HG02885 (cell line): Measurements from ENCODE around the gene SLIT2.

Source experiments
- ATAC-seq: cut with Tn5 transposase; IDR thresholded peaks from one replicate; pipeline ENCODE4 v1.9.1; 2021; ENCODE audit warnings: mild to moderate bottlenecking; ENCODE audit not compliant: unreplicated experiment, poor library complexity

SLIT2 gene

DNA sequence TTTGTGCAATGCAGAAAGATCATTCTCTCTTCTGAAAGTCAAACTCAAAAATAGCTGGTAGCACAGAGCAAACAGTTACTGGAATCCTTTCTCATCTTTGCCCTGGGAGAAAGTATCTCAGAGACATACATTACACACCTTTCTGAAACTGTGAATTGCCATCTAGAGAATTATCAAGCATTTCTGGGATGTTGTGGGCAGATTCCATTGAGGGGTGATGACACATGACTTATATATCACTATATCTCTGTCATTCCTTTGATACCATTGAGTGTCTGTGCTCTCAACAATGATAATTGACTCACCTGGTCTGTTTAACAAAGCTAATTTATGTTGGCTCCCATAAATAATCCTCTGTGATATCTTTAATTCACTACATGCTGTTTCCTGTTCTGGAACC lies 13.0 kb downstream of the SLIT2 start:
- ATAC-seq: no peak

DNA sequence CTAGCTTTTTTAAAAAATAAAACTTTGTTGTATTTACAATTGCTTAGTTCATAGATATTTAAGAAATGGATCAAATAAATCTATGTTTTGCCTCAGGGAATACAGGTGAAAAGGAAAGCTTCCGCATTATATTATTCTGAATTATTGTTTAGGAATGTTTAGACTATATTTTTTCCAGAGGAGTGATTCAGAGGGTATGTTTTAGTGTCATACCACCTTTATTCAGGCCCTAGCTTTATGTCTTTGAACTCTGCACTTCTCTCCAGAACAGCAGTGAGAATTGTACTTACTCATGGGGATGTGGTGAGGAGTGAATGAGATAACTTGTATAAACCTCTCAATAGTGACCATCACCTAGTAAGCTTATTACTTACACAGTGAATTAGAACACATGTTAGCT lies 14.0 kb downstream of the SLIT2 start:
- ATAC-seq: no peak

DNA sequence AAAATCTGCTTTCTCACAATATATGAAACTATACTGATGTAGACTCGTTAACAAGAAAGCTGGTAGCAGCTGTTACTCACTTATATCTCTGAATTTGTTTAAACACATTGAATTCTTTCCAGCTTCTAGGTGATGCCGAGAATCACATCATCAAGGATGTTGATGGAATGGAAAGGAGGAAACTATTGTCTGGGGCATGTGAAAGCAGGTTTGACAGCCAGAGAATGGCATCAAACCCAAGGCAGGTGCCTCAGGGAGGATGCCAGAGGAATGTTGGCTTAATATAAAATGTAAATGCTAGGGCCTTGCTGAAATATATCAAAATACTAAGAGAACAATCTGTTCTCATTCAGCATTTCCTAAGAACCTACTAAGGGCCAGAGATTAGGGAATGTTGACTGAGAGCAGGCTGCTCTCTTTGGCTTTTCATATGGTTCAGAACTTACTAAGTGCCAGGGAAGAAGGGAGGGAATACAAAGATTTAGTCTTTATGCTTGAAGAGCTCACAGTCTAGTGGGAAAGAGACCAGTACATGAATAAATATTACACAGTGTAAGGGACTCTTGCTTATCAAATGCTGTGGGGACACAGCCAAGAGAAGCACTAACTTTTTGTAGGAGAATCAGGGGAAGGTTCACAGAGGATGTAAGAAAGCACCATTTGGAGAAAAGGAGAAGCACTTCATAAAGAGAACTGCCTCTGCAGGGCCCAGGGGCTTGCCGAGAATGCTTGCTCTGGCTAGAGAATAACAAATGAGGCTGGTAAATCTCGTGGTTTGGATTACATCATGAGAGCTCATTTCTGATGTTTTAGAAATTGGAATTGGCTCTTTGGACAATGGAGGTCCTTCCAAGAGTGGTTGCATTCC lies 14.7 kb downstream of the SLIT2 start:
- ATAC-seq: no peak

DNA sequence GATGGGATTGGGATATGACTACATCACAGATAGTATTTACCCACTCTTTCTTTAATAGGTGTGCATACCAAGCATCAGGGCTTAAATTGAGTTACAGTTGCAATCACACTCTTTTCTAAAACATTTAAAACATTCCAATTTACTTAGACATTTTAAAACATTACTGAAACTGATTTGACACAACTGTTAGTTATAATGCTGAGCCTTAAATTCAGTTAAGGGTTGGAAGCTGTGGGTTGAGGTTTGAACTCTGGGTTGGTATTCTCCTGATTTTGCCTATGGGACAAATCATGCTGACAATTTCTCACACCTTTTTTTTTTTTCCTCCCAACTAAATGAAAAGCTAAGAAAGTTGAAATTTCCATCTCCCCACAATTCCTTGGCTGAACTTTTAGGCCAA lies 16.3 kb downstream of the SLIT2 start:
- ATAC-seq: no peak

DNA sequence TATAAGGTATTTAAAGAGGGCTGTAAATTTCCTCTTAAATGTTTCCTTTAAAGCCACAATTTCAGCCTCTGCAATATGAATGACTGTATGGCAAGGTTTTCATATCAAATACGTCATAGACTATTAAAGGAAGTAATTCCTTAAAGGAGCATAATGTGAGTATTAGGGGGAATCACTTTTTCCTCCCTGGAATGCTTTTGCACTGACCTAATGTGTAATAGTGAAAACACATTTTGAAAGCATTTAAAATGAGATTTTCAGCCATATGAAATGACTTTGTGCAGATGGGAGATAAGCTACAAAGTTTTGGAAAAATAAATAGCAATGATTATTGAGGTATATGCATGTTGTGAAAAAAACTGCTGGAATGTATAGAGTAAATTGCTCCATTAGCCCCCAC lies 17.6 kb downstream of the SLIT2 start:
- ATAC-seq: no peak

DNA sequence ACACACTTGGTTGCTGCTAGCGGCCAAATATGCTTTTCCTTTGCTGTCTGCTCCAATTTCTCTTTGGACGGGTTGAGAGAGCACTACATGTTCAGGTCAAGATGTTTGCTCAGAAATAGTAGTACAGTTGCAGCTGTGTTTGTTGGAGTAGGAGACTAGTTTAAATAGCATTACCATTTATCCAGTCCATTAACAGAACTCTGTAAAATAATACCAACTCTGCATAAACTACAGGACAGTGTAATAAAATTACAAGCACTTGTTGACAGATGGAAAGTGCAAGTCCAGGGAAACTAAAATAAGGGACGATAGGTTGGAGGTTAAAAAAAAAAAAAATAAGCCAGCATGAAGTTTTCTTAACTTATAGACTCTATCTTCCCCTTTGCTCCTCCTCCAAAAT lies 20.2 kb downstream of the SLIT2 start:
- ATAC-seq: no peak

DNA sequence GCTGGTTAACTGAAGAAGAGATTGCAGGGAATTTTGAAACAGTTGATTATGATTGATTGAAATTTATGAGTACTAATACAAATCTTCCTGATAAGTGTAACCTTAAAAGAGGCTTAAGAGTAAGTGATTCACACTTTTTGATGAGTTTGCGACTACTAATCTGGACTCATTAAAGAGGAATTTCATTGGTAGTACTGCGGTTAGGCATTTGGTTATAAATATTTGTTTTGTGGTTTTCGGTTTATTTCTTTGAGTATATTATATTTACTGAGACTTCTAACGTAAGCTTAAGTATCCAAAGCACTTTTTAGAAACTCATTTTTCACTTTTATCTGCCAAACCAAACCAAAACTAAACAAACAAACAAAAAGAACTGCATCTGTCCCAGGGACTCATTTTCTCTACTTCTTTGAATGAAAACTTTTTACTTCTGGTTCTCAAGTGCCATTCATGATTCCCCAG lies 20.7 kb downstream of the SLIT2 start:
- ATAC-seq: no peak

DNA sequence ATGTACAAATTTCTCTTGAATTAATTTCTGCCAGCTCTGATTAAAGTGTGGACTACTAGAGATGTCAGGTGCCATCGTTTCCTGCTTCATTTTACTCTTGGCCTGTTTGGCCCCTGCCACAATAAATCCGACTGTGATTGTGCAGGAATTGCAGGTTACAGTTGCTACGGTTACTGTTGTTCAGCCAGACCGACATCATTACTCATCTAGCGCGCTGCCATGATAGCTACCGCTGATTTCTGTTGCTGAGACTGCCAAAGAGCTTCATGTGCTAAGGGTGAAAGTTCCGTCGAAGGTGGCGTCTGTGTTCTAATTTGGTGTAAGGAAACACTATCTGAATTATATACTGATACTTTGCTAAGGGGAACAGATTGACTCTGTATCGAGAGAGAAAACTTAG lies 22.1 kb downstream of the SLIT2 start:
- ATAC-seq: no peak

DNA sequence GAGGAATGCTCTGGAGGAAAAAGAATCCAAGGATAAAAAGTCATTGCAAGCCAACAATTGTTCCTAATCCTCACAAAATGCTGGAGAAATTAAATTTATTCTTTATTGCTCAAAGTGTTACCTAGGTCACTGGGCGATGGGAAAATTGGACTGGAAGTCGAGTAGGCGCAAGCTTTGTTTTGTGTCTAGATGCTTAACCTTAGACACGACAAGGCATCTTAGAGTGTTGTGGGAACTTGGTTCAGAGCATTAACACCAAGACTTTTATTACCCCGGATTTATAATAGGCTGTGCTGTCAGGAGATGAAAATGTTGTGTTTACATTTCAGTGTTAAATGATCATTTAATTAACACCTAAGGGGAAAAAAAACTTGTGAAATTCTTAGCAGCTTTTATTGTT lies 25.1 kb downstream of the SLIT2 start:
- no peak for ATAC-seq

DNA sequence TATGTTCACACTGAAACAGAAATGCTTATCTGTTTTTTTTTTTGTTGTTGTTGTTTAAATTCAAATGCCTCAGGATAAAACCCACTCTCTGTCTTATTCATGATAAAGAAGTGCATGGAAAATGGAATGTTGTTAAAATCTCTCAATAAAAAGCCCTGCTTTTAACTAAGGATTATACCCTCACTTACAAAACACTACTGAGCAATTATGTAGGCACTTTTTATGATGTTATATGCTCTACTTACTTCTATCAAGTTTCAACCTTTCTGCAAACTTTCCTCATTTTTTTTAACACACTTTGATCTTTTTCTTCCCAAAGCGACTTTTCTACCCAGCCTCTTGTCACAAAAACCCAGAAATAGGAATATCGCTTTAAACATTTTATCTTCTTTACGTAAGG lies 26.5 kb downstream of the SLIT2 start:
- ATAC-seq: no peak

DNA sequence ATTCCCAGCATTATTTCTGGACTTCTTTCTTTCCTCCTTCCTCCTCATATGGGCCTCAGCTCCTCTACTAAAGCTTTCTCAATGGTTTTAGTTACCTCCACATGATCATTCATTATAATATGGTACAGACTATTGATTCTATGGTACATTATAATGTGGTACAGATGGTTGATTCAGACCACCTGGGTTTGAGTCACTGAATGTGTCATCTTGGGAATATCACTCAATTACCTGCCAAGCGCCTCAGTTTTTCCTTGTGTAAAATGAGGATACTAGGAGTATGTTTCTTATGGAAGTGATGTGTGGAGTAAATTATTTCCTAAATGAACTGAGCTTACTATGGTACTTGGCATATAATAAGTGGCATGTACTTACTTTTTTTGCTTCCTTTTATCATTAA lies 27.7 kb downstream of the SLIT2 start:
- no peak for ATAC-seq

DNA sequence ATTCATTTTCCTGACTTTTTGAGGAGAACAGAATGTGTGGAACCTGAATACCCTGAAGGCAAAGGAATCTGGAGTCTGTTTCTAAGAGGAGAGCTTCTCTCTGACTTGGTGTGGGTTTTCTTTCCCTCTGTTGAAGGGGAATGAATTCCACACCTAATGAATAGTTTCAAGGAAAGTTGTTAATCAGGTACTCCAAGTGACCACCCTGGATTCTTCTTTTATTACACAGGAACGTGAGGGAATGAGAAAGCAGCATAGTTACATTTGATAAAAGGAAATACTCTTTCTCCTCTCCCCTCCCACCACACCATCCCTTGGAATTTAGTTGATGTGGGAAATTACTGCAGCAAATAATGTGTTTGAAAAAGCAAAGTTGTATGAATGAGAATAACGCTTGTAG lies 29.7 kb downstream of the SLIT2 start:
- no peak for ATAC-seq

DNA sequence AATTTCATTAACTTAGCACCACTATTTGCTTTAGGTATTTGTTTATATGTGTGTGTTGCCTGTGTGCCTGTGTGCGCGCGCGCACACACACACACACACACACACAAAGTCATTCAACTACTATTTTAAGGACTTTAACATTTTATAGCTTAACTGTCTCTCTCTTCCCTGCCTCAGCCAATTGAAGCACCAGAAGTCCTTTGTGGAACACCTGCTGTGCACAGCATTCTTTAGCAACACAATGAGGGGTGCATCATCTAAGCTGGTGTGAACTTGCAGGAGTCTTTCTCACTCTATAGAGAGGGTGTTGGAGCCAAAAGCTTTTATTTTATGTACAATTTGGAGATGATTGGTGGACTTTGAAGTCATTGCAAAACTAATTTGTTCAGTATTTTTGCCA lies 31.3 kb downstream of the SLIT2 start:
- ATAC-seq: no peak

DNA sequence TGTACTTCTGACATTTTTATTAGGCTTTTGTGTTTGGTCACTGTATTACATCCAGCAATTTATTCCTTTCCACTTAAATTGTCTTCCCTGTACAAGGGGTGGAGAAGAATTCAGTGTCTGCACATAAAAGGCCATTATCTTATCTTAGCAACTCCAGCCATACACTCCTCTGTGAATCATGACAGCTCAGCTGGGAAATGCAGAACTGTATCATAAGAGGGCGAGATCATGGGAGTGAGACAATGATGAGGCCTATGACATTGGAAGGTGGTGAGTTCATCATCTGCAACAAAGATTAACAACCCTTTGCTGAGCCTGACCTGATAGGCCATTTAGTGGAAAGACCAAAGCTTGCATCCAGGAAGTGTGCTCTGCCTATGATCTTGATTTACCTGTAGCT lies 33.3 kb downstream of the SLIT2 start:
- no peak for ATAC-seq

DNA sequence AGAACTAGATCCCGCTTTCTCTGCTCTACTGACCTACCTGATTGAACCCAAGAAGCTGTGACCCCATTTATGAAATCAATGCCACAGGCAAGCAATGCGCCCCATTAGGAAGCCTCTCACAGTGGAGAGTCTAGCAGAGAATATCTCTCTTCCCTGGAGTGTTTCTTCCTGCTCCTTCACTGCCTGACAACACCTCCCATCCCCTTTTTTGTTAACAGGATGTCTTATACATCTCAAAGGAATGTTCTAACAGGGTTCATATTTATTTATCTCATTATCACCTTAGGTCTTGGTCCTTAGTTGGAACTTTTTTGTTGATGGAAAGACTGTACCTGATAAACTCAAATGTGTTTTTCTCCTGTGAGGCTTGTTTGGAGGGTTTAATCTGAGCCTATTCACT lies 35.5 kb downstream of the SLIT2 start:
- ATAC-seq: no peak

DNA sequence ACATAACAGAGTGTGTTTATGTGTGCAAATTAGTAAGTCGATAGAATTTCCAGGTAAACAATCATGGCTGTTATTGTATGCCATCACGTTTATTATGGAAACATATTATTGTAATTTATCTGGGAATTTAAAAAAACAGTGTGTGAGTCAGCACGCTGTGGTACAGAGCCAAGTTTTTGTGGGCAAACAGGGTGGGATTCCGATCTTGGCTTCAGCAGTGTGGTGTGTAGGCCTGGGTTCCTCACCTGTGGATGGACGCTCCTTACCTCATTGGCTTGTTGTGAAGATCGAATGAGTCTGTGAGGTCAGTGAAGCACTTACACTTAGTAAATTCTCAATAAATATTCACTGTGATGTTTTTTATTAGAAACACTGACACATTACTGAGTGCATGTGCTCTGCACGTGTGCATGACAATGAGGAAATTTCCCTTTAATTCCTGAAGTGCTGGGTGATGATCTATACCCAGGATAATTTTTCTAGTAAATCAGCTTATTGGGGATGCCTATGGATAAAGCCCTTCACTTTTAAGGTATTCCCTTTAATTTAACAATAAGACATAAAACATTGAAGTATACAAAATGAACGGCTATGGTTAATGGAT lies 36.4 kb downstream of the SLIT2 start:
- no peak for ATAC-seq

DNA sequence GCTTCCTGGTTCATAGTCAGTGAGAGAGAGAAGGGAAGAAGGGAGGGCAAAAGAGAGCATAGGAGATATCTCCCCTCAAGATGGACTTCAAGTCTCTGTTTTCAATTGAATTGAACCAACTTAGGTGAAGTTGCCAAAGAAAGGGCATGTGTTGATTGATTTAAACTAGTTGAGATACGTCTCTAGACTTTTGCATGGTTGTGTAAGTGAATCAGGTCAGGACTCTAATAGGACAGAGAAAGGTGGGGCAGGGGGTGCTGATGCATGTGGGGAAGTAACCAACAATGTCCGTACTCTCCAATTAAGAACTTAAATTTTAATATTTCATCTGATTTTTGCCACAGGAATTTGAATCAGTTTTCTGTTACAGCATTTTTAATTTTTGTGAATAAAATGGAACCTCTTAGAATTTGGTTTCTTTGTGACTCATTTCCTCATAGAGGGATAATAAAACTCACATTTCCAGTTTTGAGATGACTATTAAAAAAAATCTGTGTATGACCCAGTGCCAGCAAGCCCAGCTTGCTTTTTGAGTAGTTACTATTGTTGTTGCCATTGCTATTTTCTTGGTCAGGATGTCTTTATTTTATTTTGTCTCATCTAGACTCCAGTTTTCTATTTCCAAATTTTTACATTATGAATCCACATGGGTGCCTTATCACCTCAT lies 37.3 kb downstream of the SLIT2 start:
- ATAC-seq: no peak

DNA sequence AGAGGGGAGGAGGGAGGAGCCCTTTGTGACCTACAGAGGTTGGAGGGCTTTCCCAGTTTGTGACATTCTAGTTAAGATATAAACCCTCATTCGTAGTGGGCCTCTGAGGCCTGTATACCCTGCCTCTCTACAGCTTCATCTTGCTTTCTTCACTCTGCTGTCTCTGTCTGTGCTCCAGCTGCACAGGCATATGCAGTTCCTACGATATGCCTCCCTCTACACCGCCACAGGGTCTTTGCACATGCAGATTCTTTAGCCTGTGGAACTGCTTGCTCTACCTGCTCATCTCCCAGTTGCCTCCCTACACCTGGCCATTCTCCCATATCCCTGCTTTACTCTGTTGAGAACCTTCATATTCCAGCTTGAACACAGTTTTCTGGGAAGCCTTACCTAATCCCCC lies 38.1 kb downstream of the SLIT2 start:
- ATAC-seq: no peak

DNA sequence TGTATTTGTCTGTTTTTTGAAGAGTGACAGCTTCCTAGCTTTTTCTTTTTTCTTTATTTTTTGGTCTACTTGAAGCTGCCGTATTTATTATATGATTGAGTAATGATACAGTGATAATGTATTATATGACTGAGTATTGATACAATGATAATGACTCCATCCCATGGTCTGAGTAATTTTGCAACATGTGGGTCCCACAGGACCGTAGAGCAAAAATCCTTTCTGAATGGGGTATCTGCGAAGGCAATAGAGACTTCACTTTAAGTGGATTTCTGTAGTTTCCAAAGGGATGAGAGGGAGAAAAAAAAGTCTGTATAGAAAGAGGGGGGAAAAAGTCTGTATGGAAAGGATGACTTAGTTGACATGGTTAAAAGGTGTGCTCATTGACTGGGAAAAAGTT lies 41.0 kb downstream of the SLIT2 start:
- no peak for ATAC-seq

DNA sequence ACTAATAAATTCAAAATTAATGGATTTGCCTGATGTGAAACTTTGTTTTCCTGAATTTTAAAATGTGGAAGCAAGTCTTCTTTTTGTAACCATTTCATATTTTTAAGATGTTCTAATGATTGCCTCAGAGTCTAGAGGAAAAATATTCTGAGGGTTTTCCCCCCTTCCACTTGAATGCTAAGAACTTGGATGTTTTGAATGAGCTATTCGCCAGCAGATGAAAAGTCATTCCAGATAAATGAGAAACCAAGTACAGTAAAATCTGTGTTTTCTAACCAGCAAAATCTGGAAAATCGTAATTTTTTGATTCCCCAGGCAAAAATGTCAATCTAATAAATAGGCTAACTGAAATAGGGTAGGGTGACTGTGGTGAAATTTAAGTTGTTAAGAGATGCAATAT lies 45.6 kb downstream of the SLIT2 start:
- no peak for ATAC-seq

DNA sequence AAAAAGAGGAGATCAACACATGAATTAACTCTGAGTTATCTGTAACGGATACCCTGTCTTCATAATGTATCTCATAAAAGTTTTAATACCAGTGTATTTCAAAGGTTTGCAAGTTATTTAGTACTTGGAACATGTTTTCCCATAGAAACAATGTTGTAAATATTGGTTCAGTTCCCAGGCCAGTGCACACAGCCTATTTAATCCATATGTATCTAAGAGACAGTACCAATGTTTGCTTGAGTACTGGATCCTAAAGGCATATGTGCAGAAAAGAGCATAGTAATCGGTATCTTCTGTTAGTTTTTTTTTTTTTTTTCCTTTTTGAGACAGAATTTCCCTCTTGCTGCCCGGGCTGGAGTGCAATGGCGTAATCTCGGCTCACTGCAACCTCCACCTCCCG lies 46.1 kb downstream of the SLIT2 start:
- ATAC-seq: no peak

DNA sequence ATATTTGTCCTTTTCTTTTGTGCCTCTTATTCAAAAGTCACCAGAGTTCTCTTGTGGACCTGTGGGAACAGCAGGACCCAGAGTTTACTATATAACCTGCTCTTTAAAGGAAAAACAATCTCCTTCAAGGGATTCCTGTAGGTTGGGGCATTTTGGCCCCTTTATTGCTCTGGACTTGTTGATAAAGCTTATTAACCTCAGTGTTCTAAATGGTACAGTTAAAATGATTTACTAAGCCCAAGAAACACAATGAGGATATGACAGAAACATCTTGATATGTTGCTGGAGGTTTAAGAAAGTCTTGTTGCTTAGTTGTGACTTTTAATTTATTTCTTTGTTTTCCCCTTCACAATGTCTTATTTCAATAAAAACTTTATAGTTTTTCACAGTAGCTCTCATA lies 46.8 kb downstream of the SLIT2 start:
- no peak for ATAC-seq
